Panc1 (cell line): ENCODE measurements around the gene LRRC8C.

Experiments used
- POLR2AphosphoS5 ChIP-seq: IDR thresholded peaks from 2 replicates; pipeline ENCODE4 v1.6.1; 2012; ENCODE audit warnings: mild to moderate bottlenecking, low read depth, low read length, moderate library complexity
- REST ChIP-seq, 2 experiments: IDR thresholded peaks; 2 replicates each; pipeline ENCODE4 v1.6.1; 2011 to 2012; ENCODE audit warnings: low read depth in 2 of 2, control low read depth in 1 of 2, low read length in 1 of 2, mild to moderate bottlenecking in 1 of 2, moderate library complexity in 1 of 2; ENCODE audit not compliant: insufficient read depth in 1 of 2
- SIN3A ChIP-seq: IDR thresholded peaks from 2 replicates; pipeline ENCODE4 v1.6.1; 2012; ENCODE audit warnings: low read depth, mild to moderate bottlenecking, low read length, moderate library complexity, borderline replicate concordance; ENCODE audit not compliant: insufficient read depth
- TCF7L2 ChIP-seq: IDR thresholded peaks from 2 replicates; pipeline ENCODE4 v1.6.1; 2011; ENCODE audit warnings: mild to moderate bottlenecking, low read depth, low read length, inconsistent platforms
- TF ChIP-seq, protein P1 (sequence below): fragments of 450-650 bp; IDR thresholded peaks from 2 replicates; pipeline ENCODE4 v1.5.1; 2017; ENCODE audit warnings: mild to moderate bottlenecking

GRCh38 chr1:89631816-89632656 is 884 bp upstream of the LRRC8C start:
- TF ChIP-seq, protein P1, sequence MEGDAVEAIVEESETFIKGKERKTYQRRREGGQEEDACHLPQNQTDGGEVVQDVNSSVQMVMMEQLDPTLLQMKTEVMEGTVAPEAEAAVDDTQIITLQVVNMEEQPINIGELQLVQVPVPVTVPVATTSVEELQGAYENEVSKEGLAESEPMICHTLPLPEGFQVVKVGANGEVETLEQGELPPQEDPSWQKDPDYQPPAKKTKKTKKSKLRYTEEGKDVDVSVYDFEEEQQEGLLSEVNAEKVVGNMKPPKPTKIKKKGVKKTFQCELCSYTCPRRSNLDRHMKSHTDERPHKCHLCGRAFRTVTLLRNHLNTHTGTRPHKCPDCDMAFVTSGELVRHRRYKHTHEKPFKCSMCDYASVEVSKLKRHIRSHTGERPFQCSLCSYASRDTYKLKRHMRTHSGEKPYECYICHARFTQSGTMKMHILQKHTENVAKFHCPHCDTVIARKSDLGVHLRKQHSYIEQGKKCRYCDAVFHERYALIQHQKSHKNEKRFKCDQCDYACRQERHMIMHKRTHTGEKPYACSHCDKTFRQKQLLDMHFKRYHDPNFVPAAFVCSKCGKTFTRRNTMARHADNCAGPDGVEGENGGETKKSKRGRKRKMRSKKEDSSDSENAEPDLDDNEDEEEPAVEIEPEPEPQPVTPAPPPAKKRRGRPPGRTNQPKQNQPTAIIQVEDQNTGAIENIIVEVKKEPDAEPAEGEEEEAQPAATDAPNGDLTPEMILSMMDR = no peak
- TF ChIP-seq POLR2AphosphoS5 = no peak
- TF ChIP-seq SIN3A = no peak
- no peak for TF ChIP-seq REST (IDR thresholded peaks at IDR 0.05; ENCODE audit: insufficient read depth in 1 of 2, low read depth in 2 of 2, low read length in 1 of 2)
- no peak for TF ChIP-seq TCF7L2
